ENCODE data around the gene KIF11.

- no peak for TF ChIP-seq CTCF (IDR thresholded peaks at IDR 0.05; ENCODE audit: poor library complexity, severe bottlenecking)
- TF ChIP-seq REST (IDR thresholded peaks at IDR 0.05; ENCODE audit: borderline replicate concordance): no peak
- TF ChIP-seq TAF1 (IDR thresholded peaks at IDR 0.05; ENCODE audit: low read depth): no peak
- TF ChIP-seq MXI1 (conservative IDR thresholded peaks at IDR 0.05; ENCODE audit: poor library complexity, severe bottlenecking): no peak
Observed at GRCh38 chr10:92656266-92656961, 63.5 kb downstream of the KIF11 start.

All from neural cell (in vitro differentiated cells).